Activated B cell treated with CpG ODN at 0.5 μM for 24 hours (primary cell): ENCODE measurements around the gene ALK. TPM values are rescaled to one million over a fixed set of nuclear protein-coding genes. Genes with fewer than 3 reads are reported as not detected.

Experiments
- ATAC-seq: fragments of 200-7000 bp; cut with Tn5 transposase; one replicate; pipeline ENCODE4 v1.10.0; 2021; ENCODE audit warnings: low read depth, mild to moderate bottlenecking, moderate library complexity
- CTCF ChIA-PET: fragments of 350-600 bp; sonication (Branson Sonifier 250); formaldehyde crosslinking; loops from one replicate; lab custom pipeline; 2021; ENCODE audit warnings: antibody characterized with exemption; lab: Charles Lee
- POLR2A ChIA-PET: fragments of 350-600 bp; sonication (Branson Sonifier 250); formaldehyde crosslinking; loops from one replicate; lab custom pipeline; 2021; ENCODE audit warnings: antibody characterized with exemption; lab: Charles Lee
- DNase-seq: peaks from one replicate; pipeline ENCODE4 v3.0.0; 2022
- H3K27ac Mint-ChIP-seq: one replicate; pipeline ENCODE4 v1.8.0; 2020; ENCODE audit warnings: mixed read lengths
- H3K27me3 Mint-ChIP-seq: one replicate; pipeline ENCODE4 v1.8.0; 2021; ENCODE audit warnings: mixed read lengths
- H3K36me3 Mint-ChIP-seq: one replicate; pipeline ENCODE4 v1.8.0; 2021; ENCODE audit warnings: low read depth, mixed read lengths
- H3K4me1 Mint-ChIP-seq: one replicate; pipeline ENCODE4 v1.8.0; 2021; ENCODE audit warnings: mixed read lengths
- H3K4me3 Mint-ChIP-seq: one replicate; pipeline ENCODE4 v1.8.0; 2020; ENCODE audit warnings: mild to moderate bottlenecking, mixed read lengths
- H3K9me3 Mint-ChIP-seq: one replicate; pipeline ENCODE4 v1.8.0; 2020; ENCODE audit warnings: mixed read lengths
- CTCF ChIP-seq: fragments of 200-600 bp; IDR thresholded peaks from one replicate; pipeline ENCODE4 v1.8.0; 2022; ENCODE audit warnings: antibody characterized with exemption, mild to moderate bottlenecking
- intact Hi-C: fragments of 100-400 bp; cut with micrococcal nuclease; formaldehyde crosslinking; loops from one replicate; pipeline ENCODE4 v1.15.1; 2024
- total RNA-seq: library from RNA; stranded (reverse); gene quantifications from 2 replicates; pipeline ENCODE4 v1.2.3, GENCODE V29; 2022

ALK gene
- total RNA-seq, 1 donor from 2014 or later, result not detected

- Mint-ChIP-seq H3K9me3 (peaks cover 2% of the 10 kb centered on the region), H3K27me3 (no peaks in the 10 kb centered on the region), H3K27ac (no peak overlapping the region), H3K36me3 (no peaks in the 10 kb centered on the region), H3K4me1 (no peaks in the 10 kb centered on the region), H3K4me3 (no peak overlapping the region)
- DNase-seq, result no peak
- intact Hi-C loops, result no loop called here
- TF ChIP-seq CTCF, result no peak
- ChIA-PET CTCF (no interaction called here), POLR2A (no interaction called here)
- no peak for ATAC-seq
Observed at GRCh38 chr2:29481313-29481712, 440.1 kb downstream of the ALK start.

GRCh38 chr2:29480426-29480825 lies 441.0 kb downstream of the ALK start:
- POLR2A ChIA-PET, result no interaction called here
- CTCF ChIA-PET, result no interaction called here
- H3K4me1 Mint-ChIP-seq, result no peaks in the 10 kb centered on the region
- no peak for DNase-seq
- TF ChIP-seq CTCF, result no peak
- ATAC-seq, result no peak
- no peaks in the 10 kb centered on the region for H3K27me3 Mint-ChIP-seq
- no peaks in the 10 kb centered on the region for H3K36me3 Mint-ChIP-seq
- intact Hi-C loops, result no loop called here
- no peak overlapping the region for H3K4me3 Mint-ChIP-seq
- H3K9me3 Mint-ChIP-seq, result peaks cover 2% of the 10 kb centered on the region
- H3K27ac Mint-ChIP-seq, result no peak overlapping the region

- no peaks in the 10 kb centered on the region for H3K36me3 Mint-ChIP-seq
- no peak overlapping the region for H3K4me3 Mint-ChIP-seq
- intact Hi-C loops, result no loop called here
- POLR2A ChIA-PET, result no interaction called here
- no peak for TF ChIP-seq CTCF
- CTCF ChIA-PET, result no interaction called here
- DNase-seq (no peak), ATAC-seq (no peak)
- H3K9me3 Mint-ChIP-seq, result peaks cover 2% of the 10 kb centered on the region
- no peak overlapping the region for H3K27ac Mint-ChIP-seq
- H3K4me1 Mint-ChIP-seq, result no peaks in the 10 kb centered on the region
- no peaks in the 10 kb centered on the region for H3K27me3 Mint-ChIP-seq
Observed at GRCh38 chr2:29479401-29479800, 442.0 kb downstream of the ALK start.

GRCh38 chr2:29478641-29479040 lies 442.7 kb downstream of the ALK start:
- TF ChIP-seq CTCF, result no peak
- ATAC-seq (no peak), DNase-seq (no peak)
- H3K36me3 Mint-ChIP-seq, result no peaks in the 10 kb centered on the region
- H3K27ac Mint-ChIP-seq, result no peak overlapping the region
- peaks cover under 1% of the 10 kb centered on the region for H3K9me3 Mint-ChIP-seq
- no peaks in the 10 kb centered on the region for H3K27me3 Mint-ChIP-seq
- CTCF ChIA-PET, result no interaction called here
- POLR2A ChIA-PET, result no interaction called here
- intact Hi-C loops, result no loop called here
- H3K4me3 Mint-ChIP-seq, result no peak overlapping the region
- no peaks in the 10 kb centered on the region for H3K4me1 Mint-ChIP-seq

- ATAC-seq, result no peak
- Mint-ChIP-seq H3K27ac (no peak overlapping the region), H3K36me3 (no peaks in the 10 kb centered on the region), H3K9me3 (peaks cover 2% of the 10 kb centered on the region), H3K4me1 (no peaks in the 10 kb centered on the region), H3K4me3 (no peak overlapping the region), H3K27me3 (no peaks in the 10 kb centered on the region)
- TF ChIP-seq CTCF, result no peak
- CTCF ChIA-PET, result no interaction called here
- DNase-seq, result no peak
- intact Hi-C loops, result no loop called here
- POLR2A ChIA-PET, result no interaction called here
Observed at GRCh38 chr2:29477186-29477585, 444.2 kb downstream of the ALK start.
